Body of pancreas (tissue), 4 donors: ENCODE data around the gene CCDC174. TPM values are rescaled to one million over a fixed set of nuclear protein-coding genes. Genes with fewer than 3 reads are reported as not detected.

Experiments used
- ATAC-seq: fragments of 150-250 bp; one replicate; pipeline ENCODE4 v1.9.1; 2016
- DNase-seq, 4 donors: peaks; one replicate each; pipeline ENCODE4 v3.0.0-alpha.2; 2019
- H3K27ac ChIP-seq, 4 donors: fragments of 200-600 bp; sonication (generic); 1 replicate in 3 of 4; 2 replicates in 1 of 4; pipeline versions ENCODE4 v1.5.1 to v1.6.1; 2016 to 2019; ENCODE audit warnings: mild to moderate bottlenecking in 1 of 4, mixed read lengths in 1 of 4, moderate library complexity in 1 of 4
- H3K27me3 ChIP-seq, 2 donors: fragments of 200-600 bp; sonication (generic); one replicate each; pipeline ENCODE4 v1.6.0; 2016; ENCODE audit warnings: mild to moderate bottlenecking in 1 of 2
- H3K36me3 ChIP-seq, 2 donors: fragments of 200-600 bp; sonication (generic); replicated peaks in 1 of 2; 2 replicates each; pipeline ENCODE4 v1.5.1; 2016; ENCODE audit warnings: low read depth in 2 of 2; ENCODE audit not compliant: insufficient read depth in 1 of 2
- H3K4me1 ChIP-seq: fragments of 200-600 bp; sonication (generic); one replicate; pipeline ENCODE4 v1.6.0; 2016
- H3K4me3 ChIP-seq, 2 donors: fragments of 200-600 bp; sonication (generic); 1 replicate in 1 of 2; 2 replicates in 1 of 2; pipeline ENCODE4 v1.5.1; 2016 to 2019
- H3K9me3 ChIP-seq, 3 donors: fragments of 200-600 bp; sonication (generic); 1 replicate in 2 of 3; 2 replicates in 1 of 3; pipeline ENCODE4 v1.5.1; 2016
- POLR2A ChIP-seq, 3 donors: fragments of 450-650 bp; IDR thresholded peaks; one replicate each; pipeline ENCODE4 v1.6.1; 2016; ENCODE audit warnings: antibody characterized with exemption in 3 of 3, mild to moderate bottlenecking in 2 of 3
- WGBS, 2 donors: methylation state at CpG; one replicate each; pipeline ENCODE4 v1.1.5; 2017; 5-methylcytosine and 5-hydroxymethylcytosine counted together
- intact Hi-C: fragments of 100-400 bp; cut with DNase I; formaldehyde crosslinking; loops from one replicate; pipeline ENCODE4 v1.15.1; 2023
- total RNA-seq, 2 donors: library from RNA; depleted of rRNA; stranded (reverse); fragments of >200 nt; gene quantifications; one replicate each; pipeline ENCODE4 v1.1.0, GENCODE V29; 2016
- TF ChIP-seq, protein P1 (sequence below), 7 experiments: fragments of 450-650 bp in 4 of 7; fragments of 200-600 bp in 3 of 7; sonication (generic) in 3 of 7; IDR thresholded peaks; one replicate each; pipeline ENCODE4 v1.5.1; 2016 to 2019; ENCODE audit warnings: antibody characterized with exemption in 7 of 7

The CCDC174 gene
- total RNA-seq, 2 donors from 2014 or later, result 11.2 to 17.8 TPM

DNA sequence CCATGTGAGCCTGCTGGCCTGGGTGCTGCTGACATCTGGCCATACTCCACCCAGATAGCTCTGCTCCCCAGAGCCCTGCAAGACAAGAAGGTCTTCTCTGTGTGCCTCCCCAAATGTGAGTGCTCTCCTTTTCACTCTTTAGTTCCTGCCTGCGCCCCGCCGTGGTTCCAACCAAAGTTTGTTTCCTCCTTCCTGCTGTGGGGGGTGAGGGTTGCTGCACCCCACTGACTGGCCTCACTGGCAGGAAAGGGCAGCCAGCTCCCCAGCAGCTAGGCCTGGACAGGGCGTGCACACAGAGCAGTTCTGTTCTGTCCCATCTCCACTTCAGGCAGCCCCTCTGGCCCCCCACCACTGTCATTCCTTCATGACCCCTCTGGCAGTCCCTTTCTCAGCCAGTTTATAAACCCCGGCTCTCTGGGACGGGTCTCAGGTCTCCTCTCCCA is 5.4 kb upstream of the CCDC174 start:
- no peak overlapping the region for H3K4me3 ChIP-seq
- H3K4me1 ChIP-seq, result peaks cover 24% of the 10 kb centered on the region
- intact Hi-C loops, result no loop called here
- ATAC-seq, result no peak
- 77 to 90% methylated on average over 6 of the region's 6 CpGs for WGBS, 2 donors
- no peaks in the 10 kb centered on the region for H3K9me3 ChIP-seq
- TF ChIP-seq, protein P1, sequence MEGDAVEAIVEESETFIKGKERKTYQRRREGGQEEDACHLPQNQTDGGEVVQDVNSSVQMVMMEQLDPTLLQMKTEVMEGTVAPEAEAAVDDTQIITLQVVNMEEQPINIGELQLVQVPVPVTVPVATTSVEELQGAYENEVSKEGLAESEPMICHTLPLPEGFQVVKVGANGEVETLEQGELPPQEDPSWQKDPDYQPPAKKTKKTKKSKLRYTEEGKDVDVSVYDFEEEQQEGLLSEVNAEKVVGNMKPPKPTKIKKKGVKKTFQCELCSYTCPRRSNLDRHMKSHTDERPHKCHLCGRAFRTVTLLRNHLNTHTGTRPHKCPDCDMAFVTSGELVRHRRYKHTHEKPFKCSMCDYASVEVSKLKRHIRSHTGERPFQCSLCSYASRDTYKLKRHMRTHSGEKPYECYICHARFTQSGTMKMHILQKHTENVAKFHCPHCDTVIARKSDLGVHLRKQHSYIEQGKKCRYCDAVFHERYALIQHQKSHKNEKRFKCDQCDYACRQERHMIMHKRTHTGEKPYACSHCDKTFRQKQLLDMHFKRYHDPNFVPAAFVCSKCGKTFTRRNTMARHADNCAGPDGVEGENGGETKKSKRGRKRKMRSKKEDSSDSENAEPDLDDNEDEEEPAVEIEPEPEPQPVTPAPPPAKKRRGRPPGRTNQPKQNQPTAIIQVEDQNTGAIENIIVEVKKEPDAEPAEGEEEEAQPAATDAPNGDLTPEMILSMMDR (IDR thresholded peaks at IDR 0.05), result no peak
- TF ChIP-seq POLR2A (IDR thresholded peaks at IDR 0.05), result no peak
- H3K27ac ChIP-seq, result no peak overlapping the region
- H3K36me3 ChIP-seq, result no peaks in the 10 kb centered on the region
- H3K27me3 ChIP-seq, result no peaks in the 10 kb centered on the region
- DNase-seq, result no peak

DNA sequence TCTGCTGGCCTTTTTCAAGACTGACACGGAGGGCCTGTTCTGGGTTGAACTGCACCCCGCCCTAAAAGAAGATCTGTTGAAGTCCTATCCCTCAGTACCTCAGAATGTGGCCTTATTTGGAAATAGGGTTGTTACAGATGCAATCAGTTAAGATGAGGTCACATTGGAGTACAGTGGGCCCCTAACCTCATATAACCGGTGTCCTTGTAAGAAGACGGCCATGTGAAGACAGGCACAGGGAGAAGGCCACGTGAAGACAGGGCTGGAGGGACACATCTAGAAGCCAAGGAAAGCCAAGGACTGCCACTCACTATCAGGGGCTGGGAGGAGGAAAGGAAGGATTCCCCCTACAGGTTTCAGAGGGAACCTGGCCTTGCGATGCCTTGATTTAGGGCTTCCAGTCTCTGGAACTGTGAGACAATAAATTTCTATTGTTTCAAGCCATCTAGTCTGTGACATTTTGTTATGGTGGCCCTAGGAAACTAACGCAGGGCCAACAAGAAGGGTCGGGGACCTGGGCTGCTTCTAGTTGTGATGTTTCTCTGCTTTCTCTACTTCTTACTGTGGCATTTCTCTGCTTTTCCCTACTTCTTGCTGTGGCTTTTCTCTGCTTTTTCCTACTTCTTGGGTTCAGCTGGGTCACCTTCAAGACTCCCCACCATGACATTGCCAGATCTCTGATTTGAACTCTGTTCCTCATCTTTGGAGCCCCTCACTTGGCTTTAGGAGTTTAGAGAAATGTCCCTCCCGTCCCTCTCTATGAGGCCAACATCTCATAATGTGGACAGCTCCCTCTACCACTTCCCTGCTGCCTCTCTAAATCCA is 4.8 kb upstream of the CCDC174 start:
- ATAC-seq (no peak), DNase-seq (no peak)
- Histone ChIP-seq H3K27me3 (no peaks in the 10 kb centered on the region), H3K9me3 (no peaks in the 10 kb centered on the region), H3K4me1 (peaks cover 24% of the 10 kb centered on the region), H3K27ac (no peak overlapping the region), H3K36me3 (no peaks in the 10 kb centered on the region), H3K4me3 (no peak overlapping the region)
- no peak for TF ChIP-seq POLR2A (IDR thresholded peaks at IDR 0.05)
- TF ChIP-seq, protein P1 (IDR thresholded peaks at IDR 0.05), result no peak
- intact Hi-C loops, result no loop called here
- WGBS, 2 donors, result 82 to 89% methylated on average over 9 of the region's 9 CpGs

GRCh38 chr3:14647976-14648955 is 3.3 kb upstream of the CCDC174 start:
- DNase-seq, result peak in 2 of 4 donors; percentile 19 to 43
- Histone ChIP-seq H3K36me3 (no peaks in the 10 kb centered on the region), H3K27ac (peak overlapping the region in 1 of 4 donors; percentile 29), H3K27me3 (no peaks in the 10 kb centered on the region), H3K4me3 (no peak overlapping the region), H3K9me3 (no peaks in the 10 kb centered on the region), H3K4me1 (peaks cover 35% of the 10 kb centered on the region)
- WGBS, 2 donors, result 57 to 75% methylated on average over 19 of the region's 19 CpGs
- intact Hi-C loops, result no loop called here
- TF ChIP-seq POLR2A (IDR thresholded peaks at IDR 0.05), result no peak
- TF ChIP-seq, protein P1 (IDR thresholded peaks at IDR 0.05), result no peak
- ATAC-seq, result no peak

DNA sequence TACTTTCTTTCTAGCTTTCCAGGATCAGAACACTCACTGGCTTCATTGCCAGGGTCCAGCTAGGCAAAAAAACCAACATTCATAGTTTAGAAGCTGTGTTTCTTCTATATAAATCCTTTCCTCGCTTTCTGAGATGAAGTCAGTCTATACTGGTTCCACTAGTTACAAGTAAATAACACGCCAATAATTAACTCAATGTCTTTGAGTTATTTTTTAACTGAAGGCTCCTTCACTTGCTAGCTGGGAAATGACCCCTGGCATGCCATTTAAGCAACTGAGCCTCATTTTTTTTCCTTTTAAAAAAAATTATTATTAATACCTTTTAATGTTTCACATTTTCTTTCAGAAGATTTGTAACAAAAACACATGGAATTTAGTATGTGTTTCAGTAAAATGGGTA is 2.1 kb upstream of the CCDC174 start:
- DNase-seq (no peak), ATAC-seq (no peak)
- H3K9me3 ChIP-seq, result no peaks in the 10 kb centered on the region
- intact Hi-C loops, result no loop called here
- H3K4me3 ChIP-seq, result no peak overlapping the region
- peaks cover 45% of the 10 kb centered on the region for H3K4me1 ChIP-seq
- 17 to 21% methylated on average over 2 of the region's 2 CpGs for WGBS, 2 donors
- no peaks in the 10 kb centered on the region for H3K36me3 ChIP-seq
- TF ChIP-seq, protein P1 (IDR thresholded peaks at IDR 0.05), result no peak
- no peak for TF ChIP-seq POLR2A (IDR thresholded peaks at IDR 0.05)
- peak overlapping the region in 1 of 4 donors; percentile 25 for H3K27ac ChIP-seq
- no peaks in the 10 kb centered on the region for H3K27me3 ChIP-seq
